ENCODE results near the gene TARP.

Gene TARP

GRCh38 chr7:38296059-38296857 lies 22.8 kb upstream of the TARP start:
- Histone ChIP-seq H3K27ac (ENCODE audit: extremely low read depth, low read depth, low read length) (no peak overlapping the region), H3K4me1 (ENCODE audit: control insufficient read depth, insufficient read depth, low read length) (no peaks in the 10 kb centered on the region), H3K4me3 (ENCODE audit: low read depth, low read length) (no peak overlapping the region), H3K9me3 (ENCODE audit: control insufficient read depth, insufficient read depth, low read depth, low read length) (no peaks in the 10 kb centered on the region), H3K36me3 (ENCODE audit: control insufficient read depth in 2 of 2, insufficient read depth in 1 of 2, low read length in 2 of 2) (no peaks in the 10 kb centered on the region)
- TF ChIP-seq ZBTB6 (tag by site-specific recombination; IDR thresholded peaks at IDR 0.05): no peak
- no peak for TF ChIP-seq ZNF510 (tag by site-specific recombination; IDR thresholded peaks at IDR 0.05; ENCODE audit: insufficient replicate concordance)
- no peak for TF ChIP-seq ZNF266 (tag by site-specific recombination; IDR thresholded peaks at IDR 0.05; ENCODE audit: low read depth)
- TF ChIP-seq ZNF324 (tag by site-specific recombination; IDR thresholded peaks at IDR 0.05): no peak
- TF ChIP-seq ZNF184 (tag by site-specific recombination; IDR thresholded peaks at IDR 0.05): no peak
- TF ChIP-seq ZNF23 (tag by site-specific recombination; IDR thresholded peaks at IDR 0.05; ENCODE audit: borderline replicate concordance): no peak
- TF ChIP-seq PATZ1 (tag by site-specific recombination; IDR thresholded peaks at IDR 0.05): no peak
- no peak for TF ChIP-seq HOXC10 (CRISPR knock-in tag; IDR thresholded peaks at IDR 0.05)
- no peak for TF ChIP-seq CTCF (tag by site-specific recombination; IDR thresholded peaks at IDR 0.05)
- no peak for TF ChIP-seq ZNF488 (tag by site-specific recombination; IDR thresholded peaks at IDR 0.05)
- TF ChIP-seq, protein P1, sequence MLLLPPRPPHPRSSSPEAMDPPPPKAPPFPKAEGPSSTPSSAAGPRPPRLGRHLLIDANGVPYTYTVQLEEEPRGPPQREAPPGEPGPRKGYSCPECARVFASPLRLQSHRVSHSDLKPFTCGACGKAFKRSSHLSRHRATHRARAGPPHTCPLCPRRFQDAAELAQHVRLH (tag by site-specific recombination; IDR thresholded peaks at IDR 0.05): no peak
- TF ChIP-seq ZNF10 (tag by site-specific recombination; IDR thresholded peaks at IDR 0.05): no peak
- no peak for TF ChIP-seq ZNF416 (tag by site-specific recombination; IDR thresholded peaks at IDR 0.05)
- no peak for TF ChIP-seq KLF9 (tag by site-specific recombination; IDR thresholded peaks at IDR 0.05; ENCODE audit: low read depth)
- no peak for TF ChIP-seq ZBTB20 (tag by site-specific recombination; IDR thresholded peaks at IDR 0.05)
- TF ChIP-seq ZSCAN16 (tag by site-specific recombination; IDR thresholded peaks at IDR 0.05): no peak
- TF ChIP-seq ZNF747 (tag by site-specific recombination; IDR thresholded peaks at IDR 0.05): no peak
- ChIA-PET POLR2A (no interaction called here), CTCF (interaction anchor here (0.6 to 1.3 kb wide), 4 partner anchors 39 to 865 kb away, joined by 3 to 5 read pairs (median 3); no protein-coding TSS in a partner anchor)

DNA sequence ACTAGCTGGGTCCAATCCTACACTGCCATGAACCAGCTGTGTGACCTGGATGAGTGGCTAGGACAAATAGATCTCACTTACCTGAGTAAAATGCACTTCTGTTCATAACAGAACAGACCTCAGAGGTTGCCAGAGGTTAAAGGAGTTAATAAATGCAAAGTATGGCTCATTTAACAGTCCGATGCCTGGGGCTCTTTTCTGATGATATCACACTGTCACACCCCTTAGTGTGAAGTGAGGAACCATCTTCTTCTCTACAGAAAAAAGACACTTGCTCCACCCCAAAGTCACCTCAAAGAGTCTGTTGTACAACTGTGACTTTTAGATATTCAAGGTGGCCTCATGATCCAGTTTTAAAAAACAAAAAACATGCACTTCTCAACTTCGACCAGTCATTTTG lies 21.5 kb upstream of the TARP start:
- Histone ChIP-seq H3K9me3 (ENCODE audit: control insufficient read depth, insufficient read depth, low read depth, low read length) (no peaks in the 10 kb centered on the region), H3K27ac (ENCODE audit: extremely low read depth, low read depth, low read length) (no peak overlapping the region), H3K4me1 (ENCODE audit: control insufficient read depth, insufficient read depth, low read length) (no peaks in the 10 kb centered on the region), H3K4me3 (ENCODE audit: low read depth, low read length) (no peak overlapping the region), H3K36me3 (ENCODE audit: control insufficient read depth in 2 of 2, insufficient read depth in 1 of 2, low read length in 2 of 2) (no peaks in the 10 kb centered on the region)
- ChIA-PET CTCF (no interaction called here), POLR2A (no interaction called here)
- TF ChIP-seq ZNF133 (tag by site-specific recombination; IDR thresholded peaks at IDR 0.05) (no peak), PRDM10 (tag by site-specific recombination; IDR thresholded peaks at IDR 0.05) (no peak), KLF17 (tag by site-specific recombination; IDR thresholded peaks at IDR 0.05) (no peak), ZNF776 (tag by site-specific recombination; IDR thresholded peaks at IDR 0.05; ENCODE audit: borderline replicate concordance) (no peak)
- TF ChIP-seq, protein P2, sequence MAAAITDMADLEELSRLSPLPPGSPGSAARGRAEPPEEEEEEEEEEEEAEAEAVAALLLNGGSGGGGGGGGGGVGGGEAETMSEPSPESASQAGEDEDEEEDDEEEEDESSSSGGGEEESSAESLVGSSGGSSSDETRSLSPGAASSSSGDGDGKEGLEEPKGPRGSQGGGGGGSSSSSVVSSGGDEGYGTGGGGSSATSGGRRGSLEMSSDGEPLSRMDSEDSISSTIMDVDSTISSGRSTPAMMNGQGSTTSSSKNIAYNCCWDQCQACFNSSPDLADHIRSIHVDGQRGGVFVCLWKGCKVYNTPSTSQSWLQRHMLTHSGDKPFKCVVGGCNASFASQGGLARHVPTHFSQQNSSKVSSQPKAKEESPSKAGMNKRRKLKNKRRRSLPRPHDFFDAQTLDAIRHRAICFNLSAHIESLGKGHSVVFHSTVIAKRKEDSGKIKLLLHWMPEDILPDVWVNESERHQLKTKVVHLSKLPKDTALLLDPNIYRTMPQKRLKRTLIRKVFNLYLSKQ (tag by site-specific recombination; IDR thresholded peaks at IDR 0.05; ENCODE audit: borderline replicate concordance): no peak
